Sigmoid colon (tissue), 7 donors: ENCODE measurements around the gene SH3PXD2B. TPM values are rescaled to one million over a fixed set of nuclear protein-coding genes. Genes with fewer than 3 reads are reported as not detected.

Experiments used
- DNase-seq: peaks from one replicate; pipeline ENCODE4 v3.0.0-alpha.2; 2019
- H3K27ac ChIP-seq, 4 donors: fragments of 200-600 bp; sonication (generic); one replicate each; pipeline ENCODE4 v1.5.1; 2016 to 2019; ENCODE audit warnings: mild to moderate bottlenecking in 1 of 4
- H3K27me3 ChIP-seq, 3 donors: fragments of 200-600 bp; sonication (generic); one replicate each; pipeline ENCODE4 v1.5.1; 2019; ENCODE audit warnings: mild to moderate bottlenecking in 1 of 3
- H3K36me3 ChIP-seq, 4 donors: fragments of 200-600 bp; sonication (generic); one replicate each; pipeline ENCODE4 v1.5.1; 2016 to 2019
- H3K4me1 ChIP-seq, 4 donors: fragments of 200-600 bp; sonication (generic); one replicate each; pipeline ENCODE4 v1.5.1; 2017 to 2019
- H3K4me3 ChIP-seq, 4 donors: fragments of 200-600 bp; sonication (generic); one replicate each; pipeline ENCODE4 v1.5.1; 2017 to 2019; ENCODE audit warnings: mild to moderate bottlenecking in 2 of 4, moderate library complexity in 1 of 4
- H3K9me3 ChIP-seq, 4 donors: fragments of 200-600 bp in 3 of 4; sonication (generic) in 3 of 4; one replicate each; pipeline versions ENCODE4 v1.5.1 to v1.6.1; 2013 to 2019
- CTCF ChIP-seq, 4 experiments: fragments of 450-650 bp in 3 of 4; fragments of 200-600 bp in 1 of 4; IDR thresholded peaks; one replicate each; pipeline ENCODE4 v1.5.1; 2016 to 2019; ENCODE audit warnings: antibody characterized with exemption in 4 of 4, mild to moderate bottlenecking in 3 of 4, moderate library complexity in 2 of 4
- EP300 ChIP-seq, 4 donors: sonication (generic); formaldehyde crosslinking; IDR thresholded peaks; one replicate each; pipeline ENCODE4 v1.6.1; 2017; ENCODE audit warnings: antibody characterized with exemption in 4 of 4
- POLR2A ChIP-seq, 2 donors: fragments of 450-650 bp; IDR thresholded peaks; one replicate each; pipeline ENCODE4 v1.6.1; 2016; ENCODE audit warnings: antibody characterized with exemption in 2 of 2, mild to moderate bottlenecking in 2 of 2, moderate library complexity in 2 of 2
- POLR2AphosphoS5 ChIP-seq, 4 donors: sonication (generic); formaldehyde crosslinking; IDR thresholded peaks; one replicate each; pipeline ENCODE4 v1.6.1; 2017; ENCODE audit warnings: antibody characterized with exemption in 4 of 4
- WGBS, 2 donors: extraction: QIAGEN DNeasy Blood & Tissue Kit; methylation state at CpG; one replicate each; pipeline ENCODE4 v1.1.7; 2013; 5-methylcytosine and 5-hydroxymethylcytosine counted together
- intact Hi-C: fragments of 100-400 bp; cut with DNase I; formaldehyde crosslinking; loops from one replicate; pipeline ENCODE4 v1.15.1; 2023
- polyA plus RNA-seq, 3 donors: library from polyadenylated mRNA; stranded (reverse); fragments of 200-250 nt; gene quantifications; one replicate each; pipeline ENCODE4 v1.2.3, GENCODE V29; 2013
- total RNA-seq, 4 donors: library from RNA; depleted of rRNA; stranded (reverse); fragments of >200 nt; gene quantifications; one replicate each; pipeline ENCODE4 v1.1.0, GENCODE V29; 2016
- donor health status: healthy with polysubstance abuse.
- donor health status: Bipolar disorder and iron deficiency.
- donor health status: healthy.

SH3PXD2B gene
- total and polyA plus RNA-seq, 7 donors: 3.6 to 45.7 (median 19.3) TPM

GRCh38 chr5:172418862-172419814, 35.2 kb downstream of the SH3PXD2B start:
- TF ChIP-seq EP300 (IDR thresholded peaks at IDR 0.05) (no peak), POLR2AphosphoS5 (IDR thresholded peaks at IDR 0.05) (peak in 2 of 4 donors; percentile 35 to 52)
- H3K27ac ChIP-seq: peak overlapping the region; percentile 89 to 96 (median 91)
- H3K4me3 ChIP-seq: no peak overlapping the region
- H3K9me3 ChIP-seq: no peaks in the 10 kb centered on the region
- H3K36me3 ChIP-seq: peaks cover 0 to 4% (median 0%) of the 10 kb centered on the region in 4 donors
- peaks cover 0 to 75% (median 71%) of the 10 kb centered on the region in 4 donors for H3K4me1 ChIP-seq
- no peaks in the 10 kb centered on the region for H3K27me3 ChIP-seq
- intact Hi-C loops: no loop called here
- 82 to 85% methylated on average over 20 of the region's 20 CpGs for WGBS, 2 donors
- DNase-seq: peak; percentile 89

DNA sequence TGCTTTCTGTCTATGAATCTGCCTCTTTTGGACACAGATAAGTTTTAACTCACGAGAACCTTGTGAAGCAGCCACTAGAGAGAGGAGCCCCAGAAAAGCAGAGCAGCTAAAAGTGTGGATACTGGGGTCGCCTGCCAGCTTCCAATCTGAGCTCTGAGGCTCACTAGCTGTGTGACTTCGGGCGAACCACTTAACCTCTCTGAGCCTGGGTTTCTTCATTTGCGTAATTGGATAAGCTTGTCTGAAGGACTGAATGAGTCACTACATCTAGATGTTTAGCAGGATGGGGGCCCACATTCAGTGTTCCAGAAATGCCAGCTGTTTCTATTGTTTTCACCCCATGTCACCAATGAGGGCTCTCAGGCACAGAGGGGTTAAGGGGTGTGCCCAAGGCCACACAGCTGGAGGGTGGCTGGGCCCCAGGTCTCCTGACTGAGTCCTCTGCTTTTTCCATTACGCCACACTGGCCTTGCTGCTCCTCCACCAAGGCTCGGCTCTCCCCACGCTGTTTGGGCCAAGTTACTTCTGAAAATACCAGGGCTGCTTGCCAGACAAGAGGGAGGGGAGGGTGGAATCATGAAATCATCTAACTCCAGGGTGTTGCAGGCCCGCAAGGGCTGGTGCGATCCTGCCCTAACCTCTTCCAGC, 36.2 kb downstream of the SH3PXD2B start:
- Histone ChIP-seq H3K36me3 (peaks cover 0 to 4% (median 0%) of the 10 kb centered on the region in 4 donors), H3K27ac (peak overlapping the region; percentile 89 to 96 (median 91)), H3K27me3 (no peaks in the 10 kb centered on the region), H3K4me3 (no peak overlapping the region), H3K4me1 (peaks cover under 1 to 80% (median 77%) of the 10 kb centered on the region in 4 donors), H3K9me3 (no peaks in the 10 kb centered on the region)
- WGBS, 2 donors: 66 to 80% methylated on average over 10 of the region's 10 CpGs
- peak; percentile 85 to 96 (median 90) for TF ChIP-seq POLR2AphosphoS5 (IDR thresholded peaks at IDR 0.05)
- no peak for TF ChIP-seq CTCF (IDR thresholded peaks at IDR 0.05)
- TF ChIP-seq POLR2A (IDR thresholded peaks at IDR 0.05): no peak
- TF ChIP-seq EP300 (IDR thresholded peaks at IDR 0.05): peak; percentile 84 to 99 (median 94)
- DNase-seq: peak; percentile 99
- intact Hi-C loops: no loop called here

- DNase-seq: peak; percentile 75
- TF ChIP-seq POLR2AphosphoS5 (IDR thresholded peaks at IDR 0.05) (no peak), POLR2A (IDR thresholded peaks at IDR 0.05) (no peak), EP300 (IDR thresholded peaks at IDR 0.05) (no peak)
- peak overlapping the region; percentile 89 to 96 (median 91) for H3K27ac ChIP-seq
- peaks cover 0 to 4% (median 0%) of the 10 kb centered on the region in 4 donors for H3K36me3 ChIP-seq
- no peaks in the 10 kb centered on the region for H3K27me3 ChIP-seq
- peaks cover 2 to 88% (median 85%) of the 10 kb centered on the region in 4 donors for H3K4me1 ChIP-seq
- WGBS, 2 donors: 84 to 87% methylated on average over 4 of the region's 4 CpGs
- H3K4me3 ChIP-seq: no peak overlapping the region
- intact Hi-C loops: no loop called here
- no peaks in the 10 kb centered on the region for H3K9me3 ChIP-seq
Measured at GRCh38 chr5:172417130-172417841, 37.0 kb downstream of the SH3PXD2B start.

GRCh38 chr5:172415362-172416275, 38.7 kb downstream of the SH3PXD2B start:
- no peak for TF ChIP-seq POLR2A (IDR thresholded peaks at IDR 0.05)
- TF ChIP-seq EP300 (IDR thresholded peaks at IDR 0.05): no peak
- no peak for TF ChIP-seq POLR2AphosphoS5 (IDR thresholded peaks at IDR 0.05)
- TF ChIP-seq CTCF (IDR thresholded peaks at IDR 0.05): no peak
- no peaks in the 10 kb centered on the region for H3K36me3 ChIP-seq
- peak overlapping the region; percentile 79 to 96 (median 86) for H3K27ac ChIP-seq
- no peaks in the 10 kb centered on the region for H3K9me3 ChIP-seq
- H3K4me3 ChIP-seq: no peak overlapping the region
- no peak for DNase-seq
- no peaks in the 10 kb centered on the region for H3K27me3 ChIP-seq
- 95% methylated on average over 13 of the region's 13 CpGs for WGBS, 2 donors
- H3K4me1 ChIP-seq: peaks cover 2 to 94% (median 90%) of the 10 kb centered on the region in 4 donors
- intact Hi-C loops: no loop called here
